ENCODE results near the gene STARD8. TPM values are rescaled to one million over a fixed set of nuclear protein-coding genes. Genes with fewer than 3 reads are reported as not detected.
"Not testable (repeated sequence)": the region's sequence is repeated elsewhere in the genome, so short reads cannot be mapped to it uniquely, and the experiment has no call there.

STARD8 gene
- total and polyA plus RNA-seq, 4 donors: 1.8 to 10.7 (median 8.3) TPM

DNA sequence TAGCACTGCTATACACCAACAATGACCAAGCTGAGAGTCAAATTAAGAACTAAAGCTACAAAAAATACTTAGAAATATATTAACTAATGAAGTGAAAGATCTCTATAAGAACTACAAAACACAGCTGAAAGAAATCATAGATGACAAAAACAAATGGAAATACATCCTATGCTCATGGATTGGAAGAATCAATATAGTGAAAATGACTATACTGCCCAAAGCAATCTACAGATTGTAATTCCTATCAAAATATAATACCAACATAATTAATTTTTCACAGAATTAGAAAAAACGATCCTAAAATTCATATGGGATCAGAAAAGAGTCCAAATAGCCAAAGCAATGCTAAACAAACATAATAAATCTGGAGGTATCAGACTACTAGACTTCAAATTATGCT lies 87.8 kb downstream of the STARD8 start:
- H3K9ac ChIP-seq (ENCODE audit: low read depth in 1 of 2, low read length in 2 of 2): no peak overlapping the region
- TF ChIP-seq, protein P1, sequence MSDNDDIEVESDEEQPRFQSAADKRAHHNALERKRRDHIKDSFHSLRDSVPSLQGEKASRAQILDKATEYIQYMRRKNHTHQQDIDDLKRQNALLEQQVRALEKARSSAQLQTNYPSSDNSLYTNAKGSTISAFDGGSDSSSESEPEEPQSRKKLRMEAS (IDR thresholded peaks at IDR 0.05): no peak
- no peak for TF ChIP-seq HNF4A (conservative IDR thresholded peaks at IDR 0.05)
- no peak for TF ChIP-seq TAF1 (conservative IDR thresholded peaks at IDR 0.05)
- TF ChIP-seq GABPA (IDR thresholded peaks at IDR 0.05 in 1 of 2, conservative IDR thresholded peaks at IDR 0.05 in 1 of 2): no peak
- TF ChIP-seq YY1 (IDR thresholded peaks at IDR 0.05): no peak
- TF ChIP-seq, protein P2, sequence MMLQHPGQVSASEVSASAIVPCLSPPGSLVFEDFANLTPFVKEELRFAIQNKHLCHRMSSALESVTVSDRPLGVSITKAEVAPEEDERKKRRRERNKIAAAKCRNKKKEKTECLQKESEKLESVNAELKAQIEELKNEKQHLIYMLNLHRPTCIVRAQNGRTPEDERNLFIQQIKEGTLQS (IDR thresholded peaks at IDR 0.05): no peak
- TF ChIP-seq, protein P3, sequence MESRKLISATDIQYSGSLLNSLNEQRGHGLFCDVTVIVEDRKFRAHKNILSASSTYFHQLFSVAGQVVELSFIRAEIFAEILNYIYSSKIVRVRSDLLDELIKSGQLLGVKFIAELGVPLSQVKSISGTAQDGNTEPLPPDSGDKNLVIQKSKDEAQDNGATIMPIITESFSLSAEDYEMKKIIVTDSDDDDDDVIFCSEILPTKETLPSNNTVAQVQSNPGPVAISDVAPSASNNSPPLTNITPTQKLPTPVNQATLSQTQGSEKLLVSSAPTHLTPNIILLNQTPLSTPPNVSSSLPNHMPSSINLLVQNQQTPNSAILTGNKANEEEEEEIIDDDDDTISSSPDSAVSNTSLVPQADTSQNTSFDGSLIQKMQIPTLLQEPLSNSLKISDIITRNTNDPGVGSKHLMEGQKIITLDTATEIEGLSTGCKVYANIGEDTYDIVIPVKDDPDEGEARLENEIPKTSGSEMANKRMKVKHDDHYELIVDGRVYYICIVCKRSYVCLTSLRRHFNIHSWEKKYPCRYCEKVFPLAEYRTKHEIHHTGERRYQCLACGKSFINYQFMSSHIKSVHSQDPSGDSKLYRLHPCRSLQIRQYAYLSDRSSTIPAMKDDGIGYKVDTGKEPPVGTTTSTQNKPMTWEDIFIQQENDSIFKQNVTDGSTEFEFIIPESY (IDR thresholded peaks at IDR 0.05): no peak
- TF ChIP-seq JUND (IDR thresholded peaks at IDR 0.05): no peak
- H3K4me3 ChIP-seq (ENCODE audit: low read depth in 1 of 3, low read length in 3 of 3): no peak overlapping the region
- H3K27me3 ChIP-seq (ENCODE audit: control insufficient read depth in 4 of 4, insufficient read depth in 4 of 4, low read length in 3 of 4): no peaks in the 10 kb centered on the region
- 38% methylated on average over 1 of the region's 1 CpG for WGBS
- H3K4me1 ChIP-seq (ENCODE audit: control insufficient read depth in 4 of 4, insufficient read depth in 4 of 4, low read length in 3 of 4): no peaks in the 10 kb centered on the region
- no peak for DNase-seq (ENCODE audit: low spot score)
- H3K9me3 ChIP-seq (ENCODE audit: control insufficient read depth in 4 of 4, low read length in 3 of 4): peaks cover 0 to 2% (median 0%) of the 10 kb centered on the region in 4 donors
- H3K27ac ChIP-seq (ENCODE audit: low read depth in 1 of 2, low read length in 2 of 2): no peak overlapping the region
- H3K36me3 ChIP-seq (ENCODE audit: control insufficient read depth in 4 of 4, insufficient read depth in 3 of 4, low read depth in 1 of 4, low read length in 3 of 4): no peaks in the 10 kb centered on the region

DNA sequence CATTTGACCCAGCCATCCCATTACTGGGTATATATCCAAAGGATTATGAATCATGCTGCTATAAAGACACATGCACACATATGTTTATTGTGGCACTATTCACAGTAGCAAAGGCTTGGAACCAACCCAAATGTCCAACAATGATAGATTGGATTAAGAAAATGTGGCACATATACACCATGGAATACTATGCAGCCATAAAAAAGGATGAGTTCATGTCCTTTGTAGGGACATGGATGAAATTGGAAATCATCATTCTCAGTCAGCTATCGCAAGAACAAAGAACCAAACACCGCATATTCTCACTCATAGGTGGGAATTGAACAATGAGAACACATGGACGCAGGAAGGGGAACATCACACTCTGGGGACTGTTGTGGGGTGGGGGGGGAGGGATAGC lies 94.4 kb downstream of the STARD8 start:
- not testable (repeated sequence) for DNase-seq (ENCODE audit: low spot score); H3K27ac ChIP-seq (ENCODE audit: low read depth in 1 of 2, low read length in 2 of 2); H3K36me3 ChIP-seq (ENCODE audit: control insufficient read depth in 4 of 4, insufficient read depth in 3 of 4, low read depth in 1 of 4, low read length in 3 of 4); H3K4me1 ChIP-seq (ENCODE audit: control insufficient read depth in 4 of 4, insufficient read depth in 4 of 4, low read length in 3 of 4); H3K27me3 ChIP-seq (ENCODE audit: control insufficient read depth in 4 of 4, insufficient read depth in 4 of 4, low read length in 3 of 4); H3K4me3 ChIP-seq (ENCODE audit: low read depth in 1 of 3, low read length in 3 of 3); H3K9ac ChIP-seq (ENCODE audit: low read depth in 1 of 2, low read length in 2 of 2); H3K9me3 ChIP-seq (ENCODE audit: control insufficient read depth in 4 of 4, low read length in 3 of 4)
- 94% methylated on average over 3 of the region's 3 CpGs for WGBS

DNA sequence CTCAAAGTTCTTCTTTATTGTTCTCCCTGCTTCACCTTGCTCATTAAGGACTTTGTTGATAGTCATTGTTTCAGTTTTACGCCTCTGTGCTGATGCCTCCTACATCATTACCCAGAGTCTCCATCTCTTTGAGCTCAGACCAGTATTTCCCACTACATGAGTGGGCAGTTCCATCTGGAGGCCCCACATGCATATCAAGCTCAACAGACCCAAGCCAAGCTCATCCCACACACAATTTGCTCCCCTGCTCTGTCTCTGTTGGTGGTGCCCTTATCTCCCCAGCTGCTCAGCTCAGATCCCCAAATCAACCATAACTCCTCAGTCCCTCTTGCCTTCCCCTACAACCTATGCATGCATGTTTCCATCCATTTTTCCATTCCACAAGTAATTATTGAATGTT lies 96.3 kb downstream of the STARD8 start:
- Histone ChIP-seq H3K9ac (ENCODE audit: low read depth in 1 of 2, low read length in 2 of 2) (no peak overlapping the region), H3K27ac (ENCODE audit: low read depth in 1 of 2, low read length in 2 of 2) (no peak overlapping the region), H3K4me3 (ENCODE audit: low read depth in 1 of 3, low read length in 3 of 3) (no peak overlapping the region), H3K36me3 (ENCODE audit: control insufficient read depth in 4 of 4, insufficient read depth in 3 of 4, low read depth in 1 of 4, low read length in 3 of 4) (no peaks in the 10 kb centered on the region), H3K9me3 (ENCODE audit: control insufficient read depth in 4 of 4, low read length in 3 of 4) (no peaks in the 10 kb centered on the region), H3K4me1 (ENCODE audit: control insufficient read depth in 4 of 4, insufficient read depth in 4 of 4, low read length in 3 of 4) (no peaks in the 10 kb centered on the region), H3K27me3 (ENCODE audit: control insufficient read depth in 4 of 4, insufficient read depth in 4 of 4, low read length in 3 of 4) (no peaks in the 10 kb centered on the region)
- DNase-seq (ENCODE audit: low spot score): no peak
- TF ChIP-seq, protein P4, sequence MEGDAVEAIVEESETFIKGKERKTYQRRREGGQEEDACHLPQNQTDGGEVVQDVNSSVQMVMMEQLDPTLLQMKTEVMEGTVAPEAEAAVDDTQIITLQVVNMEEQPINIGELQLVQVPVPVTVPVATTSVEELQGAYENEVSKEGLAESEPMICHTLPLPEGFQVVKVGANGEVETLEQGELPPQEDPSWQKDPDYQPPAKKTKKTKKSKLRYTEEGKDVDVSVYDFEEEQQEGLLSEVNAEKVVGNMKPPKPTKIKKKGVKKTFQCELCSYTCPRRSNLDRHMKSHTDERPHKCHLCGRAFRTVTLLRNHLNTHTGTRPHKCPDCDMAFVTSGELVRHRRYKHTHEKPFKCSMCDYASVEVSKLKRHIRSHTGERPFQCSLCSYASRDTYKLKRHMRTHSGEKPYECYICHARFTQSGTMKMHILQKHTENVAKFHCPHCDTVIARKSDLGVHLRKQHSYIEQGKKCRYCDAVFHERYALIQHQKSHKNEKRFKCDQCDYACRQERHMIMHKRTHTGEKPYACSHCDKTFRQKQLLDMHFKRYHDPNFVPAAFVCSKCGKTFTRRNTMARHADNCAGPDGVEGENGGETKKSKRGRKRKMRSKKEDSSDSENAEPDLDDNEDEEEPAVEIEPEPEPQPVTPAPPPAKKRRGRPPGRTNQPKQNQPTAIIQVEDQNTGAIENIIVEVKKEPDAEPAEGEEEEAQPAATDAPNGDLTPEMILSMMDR (IDR thresholded peaks at IDR 0.05; ENCODE audit: low read depth, low read length, missing input control): no peak
- TF ChIP-seq HNF4A (conservative IDR thresholded peaks at IDR 0.05): no peak
- TF ChIP-seq, protein P2 (IDR thresholded peaks at IDR 0.05): no peak
- TF ChIP-seq, protein P1 (IDR thresholded peaks at IDR 0.05): no peak
- TF ChIP-seq TAF1 (conservative IDR thresholded peaks at IDR 0.05): no peak
- no peak for TF ChIP-seq GABPA (IDR thresholded peaks at IDR 0.05 in 1 of 2, conservative IDR thresholded peaks at IDR 0.05 in 1 of 2)
- TF ChIP-seq, protein P5, sequence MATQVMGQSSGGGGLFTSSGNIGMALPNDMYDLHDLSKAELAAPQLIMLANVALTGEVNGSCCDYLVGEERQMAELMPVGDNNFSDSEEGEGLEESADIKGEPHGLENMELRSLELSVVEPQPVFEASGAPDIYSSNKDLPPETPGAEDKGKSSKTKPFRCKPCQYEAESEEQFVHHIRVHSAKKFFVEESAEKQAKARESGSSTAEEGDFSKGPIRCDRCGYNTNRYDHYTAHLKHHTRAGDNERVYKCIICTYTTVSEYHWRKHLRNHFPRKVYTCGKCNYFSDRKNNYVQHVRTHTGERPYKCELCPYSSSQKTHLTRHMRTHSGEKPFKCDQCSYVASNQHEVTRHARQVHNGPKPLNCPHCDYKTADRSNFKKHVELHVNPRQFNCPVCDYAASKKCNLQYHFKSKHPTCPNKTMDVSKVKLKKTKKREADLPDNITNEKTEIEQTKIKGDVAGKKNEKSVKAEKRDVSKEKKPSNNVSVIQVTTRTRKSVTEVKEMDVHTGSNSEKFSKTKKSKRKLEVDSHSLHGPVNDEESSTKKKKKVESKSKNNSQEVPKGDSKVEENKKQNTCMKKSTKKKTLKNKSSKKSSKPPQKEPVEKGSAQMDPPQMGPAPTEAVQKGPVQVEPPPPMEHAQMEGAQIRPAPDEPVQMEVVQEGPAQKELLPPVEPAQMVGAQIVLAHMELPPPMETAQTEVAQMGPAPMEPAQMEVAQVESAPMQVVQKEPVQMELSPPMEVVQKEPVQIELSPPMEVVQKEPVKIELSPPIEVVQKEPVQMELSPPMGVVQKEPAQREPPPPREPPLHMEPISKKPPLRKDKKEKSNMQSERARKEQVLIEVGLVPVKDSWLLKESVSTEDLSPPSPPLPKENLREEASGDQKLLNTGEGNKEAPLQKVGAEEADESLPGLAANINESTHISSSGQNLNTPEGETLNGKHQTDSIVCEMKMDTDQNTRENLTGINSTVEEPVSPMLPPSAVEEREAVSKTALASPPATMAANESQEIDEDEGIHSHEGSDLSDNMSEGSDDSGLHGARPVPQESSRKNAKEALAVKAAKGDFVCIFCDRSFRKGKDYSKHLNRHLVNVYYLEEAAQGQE (IDR thresholded peaks at IDR 0.05): no peak
- TF ChIP-seq FOXA1 (IDR thresholded peaks at IDR 0.05): no peak
- no peak for TF ChIP-seq EGR1 (IDR thresholded peaks at IDR 0.05; ENCODE audit: low read depth in 2 of 2)
- TF ChIP-seq JUND (IDR thresholded peaks at IDR 0.05): no peak
- no peak for TF ChIP-seq RAD21 (IDR thresholded peaks at IDR 0.05)
- no peak for TF ChIP-seq HNF4G (IDR thresholded peaks at IDR 0.05)
- TF ChIP-seq YY1 (IDR thresholded peaks at IDR 0.05): no peak
- TF ChIP-seq SP1 (IDR thresholded peaks at IDR 0.05): no peak
- 100% methylated on average over 1 of the region's 1 CpG for WGBS

Data from liver (tissue), 9 donors.